ENCODE measurements around the gene KRT8. TPM values are rescaled to one million over a fixed set of nuclear protein-coding genes. Genes with fewer than 3 reads are reported as not detected.

The KRT8 gene
- total and polyA plus RNA-seq, 7 donors = 20.6 to 3,526 (median 63.1) TPM

DNA sequence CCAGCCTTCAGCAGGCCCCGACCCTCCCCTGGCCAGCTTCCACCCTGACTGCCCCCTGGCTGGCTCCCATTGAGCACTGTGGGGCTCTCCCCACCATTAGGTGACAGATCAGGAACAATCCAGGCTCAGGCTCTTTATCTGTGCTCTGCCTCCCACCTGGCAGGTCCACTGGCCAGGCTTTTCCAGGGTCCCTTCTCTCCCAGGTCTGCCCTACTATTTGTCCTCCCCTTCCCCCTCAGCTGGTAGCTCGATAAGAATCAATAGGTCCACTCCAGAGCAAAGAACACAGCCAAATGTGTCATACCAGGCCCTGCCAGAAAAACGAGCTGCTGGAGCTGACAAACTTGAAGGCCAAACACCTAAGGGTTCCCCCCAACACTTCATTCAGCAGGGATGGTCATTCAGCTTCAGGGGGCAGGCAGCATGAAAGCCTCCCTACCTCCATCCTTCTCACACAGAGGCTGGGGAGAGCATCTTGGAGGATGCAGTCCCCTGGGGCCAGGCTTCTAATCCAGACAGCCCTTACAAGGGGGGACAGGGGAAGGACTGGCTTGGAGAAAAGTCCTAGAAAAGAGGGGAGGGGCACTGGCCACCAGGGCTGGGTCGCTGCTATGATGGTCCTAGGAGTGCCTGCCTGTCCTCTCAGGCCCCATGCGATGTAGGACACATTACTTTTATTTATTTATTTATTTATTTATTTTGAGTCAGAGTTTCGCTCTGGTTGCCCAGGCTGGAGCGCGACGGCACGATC is 42.1 kb upstream of the KRT8 start:
- TF ChIP-seq POLR2A (IDR thresholded peaks at IDR 0.05) (no peak), POLR2AphosphoS5 (IDR thresholded peaks at IDR 0.05) (no peak), EP300 (IDR thresholded peaks at IDR 0.05) (no peak)
- TF ChIP-seq, protein P1, sequence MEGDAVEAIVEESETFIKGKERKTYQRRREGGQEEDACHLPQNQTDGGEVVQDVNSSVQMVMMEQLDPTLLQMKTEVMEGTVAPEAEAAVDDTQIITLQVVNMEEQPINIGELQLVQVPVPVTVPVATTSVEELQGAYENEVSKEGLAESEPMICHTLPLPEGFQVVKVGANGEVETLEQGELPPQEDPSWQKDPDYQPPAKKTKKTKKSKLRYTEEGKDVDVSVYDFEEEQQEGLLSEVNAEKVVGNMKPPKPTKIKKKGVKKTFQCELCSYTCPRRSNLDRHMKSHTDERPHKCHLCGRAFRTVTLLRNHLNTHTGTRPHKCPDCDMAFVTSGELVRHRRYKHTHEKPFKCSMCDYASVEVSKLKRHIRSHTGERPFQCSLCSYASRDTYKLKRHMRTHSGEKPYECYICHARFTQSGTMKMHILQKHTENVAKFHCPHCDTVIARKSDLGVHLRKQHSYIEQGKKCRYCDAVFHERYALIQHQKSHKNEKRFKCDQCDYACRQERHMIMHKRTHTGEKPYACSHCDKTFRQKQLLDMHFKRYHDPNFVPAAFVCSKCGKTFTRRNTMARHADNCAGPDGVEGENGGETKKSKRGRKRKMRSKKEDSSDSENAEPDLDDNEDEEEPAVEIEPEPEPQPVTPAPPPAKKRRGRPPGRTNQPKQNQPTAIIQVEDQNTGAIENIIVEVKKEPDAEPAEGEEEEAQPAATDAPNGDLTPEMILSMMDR (IDR thresholded peaks at IDR 0.05) = no peak
- Histone ChIP-seq H3K4me1 (peaks cover 0 to 11% (median 9%) of the 10 kb centered on the region in 4 donors), H3K36me3 (no peaks in the 10 kb centered on the region), H3K4me3 (no peak overlapping the region), H3K27me3 (peaks cover 6 to 19% (median 12%) of the 10 kb centered on the region in 3 donors), H3K27ac (no peak overlapping the region), H3K9me3 (no peaks in the 10 kb centered on the region)
- 70 to 84% methylated on average over 10 of the region's 10 CpGs for WGBS, 2 donors
- no peak for DNase-seq
- intact Hi-C loops (cut with DNase I) = no loop called here

DNA sequence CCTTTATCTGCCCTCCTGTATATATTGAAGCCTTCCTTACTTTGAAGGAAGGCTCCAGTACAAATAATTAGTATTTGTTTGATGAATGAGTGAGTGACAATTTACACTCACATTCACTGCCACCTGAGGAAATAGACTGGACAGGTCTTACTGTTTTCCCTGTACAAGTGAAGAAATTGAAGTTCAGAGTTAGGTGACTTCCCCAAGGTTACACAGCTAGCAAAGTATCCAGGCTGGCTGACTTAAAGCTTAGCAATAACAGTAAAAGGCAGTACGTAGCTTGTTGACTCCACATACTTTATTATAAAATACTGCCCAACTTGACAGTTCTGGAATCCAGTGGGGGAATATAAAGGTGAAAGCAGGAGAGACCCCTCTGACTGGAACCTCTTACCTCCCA is 41.5 kb upstream of the KRT8 start:
- DNase-seq = no peak

DNA sequence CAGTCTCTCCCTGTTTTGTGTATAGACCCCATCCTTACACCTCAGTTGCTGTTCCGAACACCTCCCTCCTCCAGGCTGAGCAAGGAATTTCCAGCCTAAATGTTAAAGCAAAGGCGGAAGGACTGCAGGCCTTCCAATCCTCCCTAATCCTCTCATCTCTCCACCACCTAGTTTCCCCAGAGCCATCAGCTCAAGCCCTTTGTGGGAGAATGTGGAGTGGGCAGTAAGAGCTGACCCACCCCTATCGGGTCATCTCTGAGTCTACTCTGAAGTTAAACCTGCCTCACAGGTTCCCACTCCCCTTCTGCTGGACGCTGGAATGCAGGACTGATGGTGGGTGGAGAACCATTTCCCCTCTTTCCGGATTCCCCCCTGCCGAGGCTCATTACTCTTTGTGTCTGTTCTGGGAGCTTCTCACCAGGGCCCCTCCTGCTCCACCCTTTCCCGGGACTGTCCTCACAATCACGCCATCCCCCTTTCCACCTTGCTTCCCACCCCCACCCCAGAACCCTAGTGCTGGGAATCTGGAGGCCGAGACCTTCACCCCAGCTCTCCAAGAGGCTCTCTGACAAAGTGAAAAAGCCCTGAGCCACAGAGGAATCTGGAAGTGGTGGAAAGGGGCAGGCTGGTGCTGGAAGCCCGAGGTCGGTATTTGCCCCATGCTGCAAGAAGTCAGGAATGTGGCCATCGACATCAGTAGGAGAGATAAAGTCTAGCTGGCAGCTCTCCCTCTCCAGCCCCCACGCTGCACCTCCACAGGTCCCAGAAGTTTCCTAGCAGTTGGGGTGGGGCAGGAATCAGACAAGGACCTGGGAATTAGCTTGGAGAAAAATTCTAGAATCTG is 40.7 kb upstream of the KRT8 start:
- Histone ChIP-seq H3K27ac (no peak overlapping the region), H3K9me3 (no peaks in the 10 kb centered on the region), H3K27me3 (peaks cover 6 to 19% (median 12%) of the 10 kb centered on the region in 3 donors), H3K4me3 (no peak overlapping the region), H3K4me1 (peaks cover 0 to 11% (median 9%) of the 10 kb centered on the region in 4 donors), H3K36me3 (no peaks in the 10 kb centered on the region)
- DNase-seq = no peak
- intact Hi-C loops (cut with DNase I) = no loop called here
- 34 to 63% methylated on average over 13 of the region's 13 CpGs for WGBS, 2 donors
- TF ChIP-seq POLR2A (IDR thresholded peaks at IDR 0.05) (no peak), POLR2AphosphoS5 (IDR thresholded peaks at IDR 0.05) (no peak), EP300 (IDR thresholded peaks at IDR 0.05) (no peak)
- TF ChIP-seq, protein P1 (IDR thresholded peaks at IDR 0.05) = no peak

More for the DNA sequence above, 41.5 kb upstream of the KRT8 start:
- TF ChIP-seq POLR2A (IDR thresholded peaks at IDR 0.05) (no peak), EP300 (IDR thresholded peaks at IDR 0.05) (no peak), POLR2AphosphoS5 (IDR thresholded peaks at IDR 0.05) (no peak)
- TF ChIP-seq, protein P1 (IDR thresholded peaks at IDR 0.05) = no peak
- Histone ChIP-seq H3K27ac (no peak overlapping the region), H3K36me3 (no peaks in the 10 kb centered on the region), H3K4me1 (peaks cover 0 to 11% (median 9%) of the 10 kb centered on the region in 4 donors), H3K9me3 (no peaks in the 10 kb centered on the region), H3K27me3 (peaks cover 6 to 19% (median 12%) of the 10 kb centered on the region in 3 donors), H3K4me3 (no peak overlapping the region)
- intact Hi-C loops (cut with DNase I) = no loop called here
- 0 to 9% methylated on average over 1 of the region's 1 CpG for WGBS, 2 donors

DNA sequence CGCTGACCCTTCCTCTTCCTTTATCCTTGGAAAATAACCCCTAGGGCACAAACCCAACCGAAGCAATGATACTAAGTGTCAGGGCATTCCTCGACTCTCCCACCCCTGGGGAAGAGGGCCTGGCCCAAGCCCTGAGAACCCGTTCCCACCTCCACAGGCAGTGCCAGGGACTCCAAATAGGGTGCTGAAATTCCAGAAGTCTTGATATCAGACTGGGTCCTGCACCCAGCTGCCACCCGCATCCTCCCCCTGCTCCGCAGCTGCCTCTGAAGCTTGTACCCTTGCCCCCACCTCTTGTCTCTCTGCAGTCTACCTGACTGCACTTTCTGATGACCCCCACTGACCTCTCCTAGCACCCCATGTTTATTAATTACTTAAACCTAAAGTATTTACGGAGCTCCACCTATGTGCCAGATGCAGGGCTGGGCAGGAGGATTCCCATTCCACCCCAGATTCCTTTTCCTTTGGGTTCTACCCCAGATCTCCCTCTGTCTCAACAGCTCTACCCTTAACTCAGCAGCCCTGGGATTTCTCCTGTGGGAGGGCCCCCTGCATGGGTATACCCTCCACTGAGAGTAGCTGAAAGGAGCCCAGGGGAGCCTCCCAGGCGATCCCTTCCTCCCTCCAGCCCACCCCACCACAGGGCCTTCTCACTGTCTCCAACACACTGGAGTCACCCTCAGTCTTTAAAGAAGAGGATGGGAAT is 40.0 kb upstream of the KRT8 start:
- intact Hi-C loops (cut with DNase I) = no loop called here
- H3K27me3 ChIP-seq = peaks cover 6 to 14% (median 12%) of the 10 kb centered on the region in 3 donors
- no peak overlapping the region for H3K27ac ChIP-seq
- H3K9me3 ChIP-seq = no peaks in the 10 kb centered on the region
- DNase-seq = no peak
- no peak overlapping the region for H3K4me3 ChIP-seq
- H3K36me3 ChIP-seq = no peaks in the 10 kb centered on the region
- no peak for TF ChIP-seq POLR2A (IDR thresholded peaks at IDR 0.05)
- no peak for TF ChIP-seq EP300 (IDR thresholded peaks at IDR 0.05)
- no peak for TF ChIP-seq POLR2AphosphoS5 (IDR thresholded peaks at IDR 0.05)
- TF ChIP-seq, protein P1 (IDR thresholded peaks at IDR 0.05) = no peak
- WGBS, 2 donors = 91 to 94% methylated on average over 8 of the region's 8 CpGs
- peaks cover 0 to 11% (median 9%) of the 10 kb centered on the region in 4 donors for H3K4me1 ChIP-seq

All from sigmoid colon (tissue), 7 donors.